ENCODE data around the gene BLNK. TPM values are rescaled to one million over a fixed set of nuclear protein-coding genes. Genes with fewer than 3 reads are reported as not detected.

Gene BLNK
- not detected in 2 replicates for total RNA-seq
- 0.32 and 0.62 TPM in 2 replicates for polyA plus RNA-seq

DNA sequence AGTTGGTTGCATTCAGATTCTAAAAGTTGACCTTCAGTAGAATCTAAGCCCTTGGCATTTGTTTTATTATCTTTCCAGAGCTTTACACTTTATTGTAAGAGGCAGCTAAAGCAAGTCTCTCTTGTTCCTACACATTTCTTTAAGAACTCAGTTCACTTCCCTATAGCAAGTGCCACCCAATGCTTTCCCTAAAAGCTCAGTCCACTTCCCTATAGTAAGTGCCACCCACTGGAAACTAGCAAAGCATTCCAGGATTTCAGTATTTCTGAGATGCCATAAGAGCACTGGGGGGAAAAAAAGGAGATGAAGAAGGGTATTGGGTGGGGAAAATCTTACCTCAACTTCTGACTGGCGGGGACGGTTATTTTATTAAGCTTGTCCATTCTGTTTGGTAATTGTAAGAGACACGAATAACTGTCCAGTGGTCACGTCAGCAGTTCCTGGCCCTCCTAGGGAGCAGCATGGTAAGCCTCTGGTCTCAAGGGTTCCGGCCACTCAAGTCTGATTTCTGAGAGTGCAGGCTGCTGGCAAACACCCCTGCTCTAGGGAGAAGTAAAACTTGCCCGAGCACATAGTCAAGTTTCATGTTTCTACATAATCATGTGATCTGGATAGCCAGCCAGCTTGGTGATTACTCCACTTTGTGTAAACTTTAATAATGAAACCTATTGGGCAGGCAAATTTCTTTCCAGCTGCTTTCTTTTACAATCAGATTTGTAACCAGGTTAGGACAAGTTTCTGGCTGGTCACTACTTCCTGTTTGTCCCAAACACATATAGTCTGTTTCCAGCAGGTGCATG is at the start of gene BLNK:
Gene BLNK (minus strand): TSS at position 554 of the 800 bp plus-strand sequence. CDS start 171 bp downstream, at position 383.
- no peak for TF ChIP-seq CTCF (IDR thresholded peaks at IDR 0.05; ENCODE audit: low read depth, low read length)
- Histone ChIP-seq H3K9me3 (ENCODE audit: low read depth) (no peaks in the 10 kb centered on the region), H3K36me3 (no peaks in the 10 kb centered on the region), H3K27ac (peak within 1 kb of the TSS; percentile 29), H3K4me3 (no peak within 1 kb of the TSS), H3K4me1 (ENCODE audit: low read depth) (peaks cover 8% of the 10 kb centered on the region), H3K27me3 (no peaks in the 10 kb centered on the region)
- peak; percentile 13 to 20 for DNase-seq (ENCODE audit: low read depth in 1 of 2, low spot score in 1 of 2)

- TF ChIP-seq CTCF (IDR thresholded peaks at IDR 0.05; ENCODE audit: low read depth, low read length) = no peak
- H3K4me3 ChIP-seq = no peak overlapping the region
- no peaks in the 10 kb centered on the region for H3K4me1 ChIP-seq (ENCODE audit: low read depth)
- no peak overlapping the region for H3K27ac ChIP-seq
- no peaks in the 10 kb centered on the region for H3K9me3 ChIP-seq (ENCODE audit: low read depth)
- DNase-seq (ENCODE audit: low read depth in 1 of 2, low spot score in 1 of 2) = peak in 1 of 2 donors; percentile 2
- H3K27me3 ChIP-seq = no peaks in the 10 kb centered on the region
- H3K36me3 ChIP-seq = no peaks in the 10 kb centered on the region
Measured at GRCh38 chr10:96319754-96320474, 48.5 kb upstream of the BLNK start.

- Histone ChIP-seq H3K27ac (no peak overlapping the region), H3K4me1 (ENCODE audit: low read depth) (no peaks in the 10 kb centered on the region), H3K9me3 (ENCODE audit: low read depth) (no peaks in the 10 kb centered on the region), H3K36me3 (no peaks in the 10 kb centered on the region), H3K27me3 (no peaks in the 10 kb centered on the region), H3K4me3 (no peak overlapping the region)
- TF ChIP-seq CTCF (IDR thresholded peaks at IDR 0.05; ENCODE audit: low read depth, low read length) = no peak
- no peak for DNase-seq (ENCODE audit: low read depth in 1 of 2, low spot score in 1 of 2)
Measured at GRCh38 chr10:96317067-96317833, 45.9 kb upstream of the BLNK start.

DNA sequence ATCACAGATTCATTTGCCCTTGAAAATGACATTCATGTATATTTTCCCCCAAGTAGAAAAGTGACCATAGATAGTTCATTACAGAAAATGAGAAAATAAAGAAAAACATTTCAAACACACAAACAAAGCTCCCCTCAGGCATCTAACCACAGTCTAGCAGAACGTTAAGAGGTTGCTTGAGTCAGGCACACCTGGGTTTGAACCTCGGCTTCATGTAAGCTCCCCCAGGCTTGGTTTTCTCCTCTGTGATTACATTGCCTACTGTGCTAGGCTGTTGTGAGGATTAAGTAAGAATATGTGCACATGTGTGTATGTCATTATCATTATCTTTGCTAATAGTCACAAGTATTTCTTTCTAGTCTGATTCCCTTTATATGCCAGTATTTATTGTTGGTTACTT is 42.0 kb upstream of the BLNK start:
- Histone ChIP-seq H3K4me1 (ENCODE audit: low read depth) (peaks cover 16% of the 10 kb centered on the region), H3K36me3 (no peaks in the 10 kb centered on the region), H3K9me3 (ENCODE audit: low read depth) (no peaks in the 10 kb centered on the region), H3K27ac (no peak overlapping the region), H3K27me3 (no peaks in the 10 kb centered on the region), H3K4me3 (no peak overlapping the region)
- DNase-seq (ENCODE audit: low read depth in 1 of 2, low spot score in 1 of 2) = no peak
- TF ChIP-seq CTCF (IDR thresholded peaks at IDR 0.05; ENCODE audit: low read depth, low read length) = no peak

DNA sequence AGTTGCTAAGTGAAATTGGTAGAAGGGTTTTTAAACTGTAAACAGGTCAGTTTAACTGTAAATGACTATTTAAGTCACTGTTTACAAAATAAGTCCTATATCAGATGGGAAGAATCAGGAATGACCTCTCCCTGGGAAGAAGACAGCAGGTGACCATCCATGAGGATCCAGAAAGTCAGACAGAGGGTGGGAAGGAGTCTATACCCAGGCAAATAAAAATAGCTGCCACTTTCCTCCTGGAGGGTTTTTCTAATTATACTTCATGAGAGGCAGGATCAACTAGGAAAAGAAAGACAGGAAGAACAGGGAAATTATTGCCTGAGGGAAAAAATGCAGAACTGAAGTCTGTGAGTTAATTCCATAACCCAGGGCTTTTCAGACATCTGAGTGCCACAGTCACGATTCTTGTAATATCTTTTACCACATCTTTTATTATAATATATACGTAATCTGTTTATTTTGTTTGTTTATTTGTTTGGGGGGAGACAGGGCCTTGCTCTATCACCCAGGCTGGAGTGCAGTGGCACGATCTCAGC is 39.9 kb upstream of the BLNK start:
- Histone ChIP-seq H3K27me3 (no peaks in the 10 kb centered on the region), H3K27ac (peak overlapping the region; percentile 66), H3K4me3 (no peak overlapping the region), H3K36me3 (no peaks in the 10 kb centered on the region), H3K9me3 (ENCODE audit: low read depth) (no peaks in the 10 kb centered on the region), H3K4me1 (ENCODE audit: low read depth) (peaks cover 16% of the 10 kb centered on the region)
- DNase-seq (ENCODE audit: low read depth in 1 of 2, low spot score in 1 of 2) = no peak
- no peak for TF ChIP-seq CTCF (IDR thresholded peaks at IDR 0.05; ENCODE audit: low read depth, low read length)

Data from cardiac muscle cell (in vitro differentiated cells and primary cell).